GM18519 (cell line): ENCODE results near the gene PEG3.

ENCODE experiments used
- ATAC-seq: cut with Tn5 transposase; IDR thresholded peaks from one replicate; pipeline ENCODE4 v1.9.1; 2021; ENCODE audit warnings: mild to moderate bottlenecking, moderate library complexity; ENCODE audit not compliant: unreplicated experiment, low FRiP score

Gene PEG3

GRCh38 chr19:56839652-56840450 is 675 bp downstream of the PEG3 start:
- no peak for ATAC-seq

GRCh38 chr19:56838909-56839651 is 1.4 kb downstream of the PEG3 start:
- ATAC-seq: no peak

GRCh38 chr19:56838024-56838908 is 2.3 kb downstream of the PEG3 start:
- no peak for ATAC-seq

GRCh38 chr19:56837492-56838023 is 3.0 kb downstream of the PEG3 start:
- ATAC-seq: no peak

- no peak for ATAC-seq
These were observed 3.5 kb downstream of the PEG3 start for GRCh38 chr19:56837004-56837403.

DNA sequence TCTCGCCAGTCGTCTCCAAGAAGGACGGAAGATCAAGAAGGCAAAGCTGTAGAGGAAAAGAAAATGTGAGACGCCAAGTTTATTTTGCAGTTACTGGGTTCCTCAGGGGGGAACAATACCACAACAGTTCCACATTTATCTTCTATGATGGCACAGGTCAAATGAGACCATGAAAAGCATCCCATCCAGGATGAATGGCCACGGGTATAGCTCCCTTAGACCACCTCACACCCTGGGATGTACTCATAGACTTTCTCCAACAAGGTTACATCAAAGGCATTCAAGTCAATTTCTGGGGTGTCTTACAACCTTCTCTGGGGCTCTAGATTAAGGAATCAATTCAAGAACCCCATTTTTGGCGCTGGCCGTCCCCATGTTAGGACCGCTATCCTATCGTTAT is 4.5 kb downstream of the PEG3 start:
- no peak for ATAC-seq

GRCh38 chr19:56835401-56835800 is 5.1 kb downstream of the PEG3 start:
- no peak for ATAC-seq

GRCh38 chr19:56834564-56835375 is 5.8 kb downstream of the PEG3 start:
- no peak for ATAC-seq

DNA sequence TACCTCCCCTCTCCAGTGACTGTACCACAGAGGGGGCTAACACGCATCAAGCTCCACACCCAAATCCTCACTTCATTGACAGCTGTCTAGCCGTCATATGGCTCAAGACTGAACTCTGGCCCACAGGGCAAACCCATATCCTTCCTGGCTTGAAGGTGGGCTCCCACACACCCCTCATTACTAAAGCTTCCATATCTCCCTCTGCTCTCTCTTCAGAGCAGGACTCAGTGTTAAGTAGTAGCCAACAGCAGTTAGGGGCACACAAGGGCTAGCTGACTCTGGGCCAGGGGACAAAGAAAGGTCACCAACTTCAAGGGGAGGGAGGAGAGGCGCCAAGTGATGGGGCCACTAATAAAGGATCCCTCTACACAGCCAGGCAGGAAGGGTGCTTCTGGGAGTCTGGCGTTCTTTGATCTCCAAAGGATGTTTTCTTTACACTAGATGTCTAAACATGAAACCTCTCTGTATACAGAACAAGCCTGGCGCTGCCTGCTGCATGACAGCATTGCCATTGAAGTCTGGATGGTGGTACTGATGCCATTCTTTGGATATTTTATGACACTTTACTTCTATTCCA is 8.1 kb downstream of the PEG3 start:
- ATAC-seq: no peak

- ATAC-seq: no peak
These were observed 9.3 kb downstream of the PEG3 start for GRCh38 chr19:56831255-56831654.

- ATAC-seq: no peak
These were observed 10.9 kb downstream of the PEG3 start for GRCh38 chr19:56829596-56829995.

DNA sequence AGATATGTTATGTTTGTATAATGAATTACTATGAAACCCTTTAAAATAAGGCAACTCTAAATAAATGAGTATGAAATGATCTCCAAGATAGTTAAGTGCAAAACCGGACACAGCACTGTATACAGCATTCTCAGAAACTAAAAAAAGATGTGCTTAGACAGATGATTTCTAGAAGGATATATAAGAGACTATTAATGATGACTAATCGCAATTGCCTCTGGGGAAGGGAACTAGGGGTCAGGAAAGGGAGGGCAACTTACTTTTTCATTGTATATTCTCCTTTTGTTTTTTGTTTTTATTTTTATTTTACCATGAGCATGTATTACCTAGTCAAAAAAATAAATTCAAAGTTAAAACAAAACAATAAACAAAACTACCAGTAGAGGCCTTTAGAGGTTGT is 12.8 kb downstream of the PEG3 start:
- no peak for ATAC-seq

- ATAC-seq: no peak
These were observed 16.6 kb downstream of the PEG3 start for GRCh38 chr19:56823956-56824355.

- no peak for ATAC-seq
These were observed 17.1 kb downstream of the PEG3 start for GRCh38 chr19:56823417-56823816.

- ATAC-seq: no peak
These were observed 17.8 kb downstream of the PEG3 start for GRCh38 chr19:56822755-56823154.

DNA sequence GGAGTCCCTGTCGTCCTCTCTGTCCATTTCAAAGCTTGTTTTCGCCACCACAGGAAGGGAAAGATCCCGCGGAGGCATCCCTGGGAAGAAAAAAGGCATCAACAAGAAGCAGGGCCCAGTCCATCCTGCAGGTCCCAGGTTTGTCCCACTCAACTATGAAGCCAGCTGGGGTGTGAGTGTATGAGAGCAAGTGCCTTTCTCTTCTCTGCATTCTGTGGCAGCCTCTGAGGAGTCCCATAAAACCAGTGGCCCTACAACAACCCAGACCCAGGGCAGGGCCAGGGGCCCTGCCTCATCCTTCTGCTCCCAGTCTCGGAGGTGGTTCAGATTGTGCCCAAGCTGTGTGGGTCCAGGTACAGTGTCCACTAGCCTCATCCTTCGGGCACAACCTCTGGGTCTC is 18.9 kb downstream of the PEG3 start:
- ATAC-seq: no peak

GRCh38 chr19:56821209-56821608 is 19.3 kb downstream of the PEG3 start:
- ATAC-seq: no peak

- ATAC-seq: no peak
These were observed 21.4 kb downstream of the PEG3 start for GRCh38 chr19:56819166-56819565.

GRCh38 chr19:56814656-56815055 is 25.9 kb downstream of the PEG3 start:
- ATAC-seq: no peak

- ATAC-seq: no peak
These were observed 27.0 kb downstream of the PEG3 start for GRCh38 chr19:56813531-56813930.
